Endothelial cell (in vitro differentiated cells): ENCODE data around the gene KAT7. TPM values are rescaled to one million over a fixed set of nuclear protein-coding genes. Genes with fewer than 3 reads are reported as not detected.

Experiments used
- DNase-seq: peaks from one replicate; pipeline ENCODE4 v3.0.0; 2021; ENCODE audit warnings: low spot score
- H3K27ac Mint-ChIP-seq: one replicate; pipeline ENCODE4 v1.8.0; 2021; ENCODE audit warnings: mixed read lengths, inconsistent platforms; ENCODE audit not compliant: unreplicated experiment
- H3K27me3 Mint-ChIP-seq: one replicate; pipeline ENCODE4 v1.8.0; 2021; ENCODE audit warnings: mild to moderate bottlenecking, moderate library complexity, mixed read lengths, inconsistent platforms; ENCODE audit not compliant: unreplicated experiment
- H3K36me3 Mint-ChIP-seq: one replicate; pipeline ENCODE4 v1.8.0; 2021; ENCODE audit warnings: mild to moderate bottlenecking, low read depth, mixed read lengths, inconsistent platforms; ENCODE audit not compliant: unreplicated experiment
- H3K4me1 Mint-ChIP-seq: one replicate; pipeline ENCODE4 v1.8.0; 2021; ENCODE audit warnings: mild to moderate bottlenecking, mixed read lengths, inconsistent platforms; ENCODE audit not compliant: unreplicated experiment
- H3K4me3 Mint-ChIP-seq: one replicate; pipeline ENCODE4 v1.8.0; 2021; ENCODE audit warnings: mild to moderate bottlenecking, mixed read lengths, inconsistent platforms; ENCODE audit not compliant: unreplicated experiment
- H3K9me3 Mint-ChIP-seq: one replicate; pipeline ENCODE4 v1.8.0; 2021; ENCODE audit warnings: mixed read lengths, inconsistent platforms; ENCODE audit not compliant: unreplicated experiment
- total RNA-seq: library from RNA; stranded (reverse); fragmentation: NEBNext Ultra II Directional; extraction: Animal tissue kit (Norgen Biotek cat#: 25700); gene quantifications from one replicate; pipeline ENCODE4 v1.2.1, GENCODE V29; 2021; ENCODE audit not compliant: unreplicated experiment
- TF ChIP-seq, protein P1 (sequence below): fragments of 200-600 bp; sonication (generic); IDR thresholded peaks from one replicate; pipeline ENCODE4 v1.5.0; 2021; ENCODE audit warnings: antibody characterized with exemption; ENCODE audit not compliant: unreplicated experiment

The KAT7 gene
- total RNA-seq, 1 donor from 2014 or later, result 307 TPM

- Mint-ChIP-seq H3K27ac (no peak overlapping the region), H3K36me3 (peaks cover 32% of the 10 kb centered on the region), H3K27me3 (no peaks in the 10 kb centered on the region), H3K4me1 (no peaks in the 10 kb centered on the region), H3K9me3 (no peaks in the 10 kb centered on the region), H3K4me3 (no peak overlapping the region)
- TF ChIP-seq, protein P1, sequence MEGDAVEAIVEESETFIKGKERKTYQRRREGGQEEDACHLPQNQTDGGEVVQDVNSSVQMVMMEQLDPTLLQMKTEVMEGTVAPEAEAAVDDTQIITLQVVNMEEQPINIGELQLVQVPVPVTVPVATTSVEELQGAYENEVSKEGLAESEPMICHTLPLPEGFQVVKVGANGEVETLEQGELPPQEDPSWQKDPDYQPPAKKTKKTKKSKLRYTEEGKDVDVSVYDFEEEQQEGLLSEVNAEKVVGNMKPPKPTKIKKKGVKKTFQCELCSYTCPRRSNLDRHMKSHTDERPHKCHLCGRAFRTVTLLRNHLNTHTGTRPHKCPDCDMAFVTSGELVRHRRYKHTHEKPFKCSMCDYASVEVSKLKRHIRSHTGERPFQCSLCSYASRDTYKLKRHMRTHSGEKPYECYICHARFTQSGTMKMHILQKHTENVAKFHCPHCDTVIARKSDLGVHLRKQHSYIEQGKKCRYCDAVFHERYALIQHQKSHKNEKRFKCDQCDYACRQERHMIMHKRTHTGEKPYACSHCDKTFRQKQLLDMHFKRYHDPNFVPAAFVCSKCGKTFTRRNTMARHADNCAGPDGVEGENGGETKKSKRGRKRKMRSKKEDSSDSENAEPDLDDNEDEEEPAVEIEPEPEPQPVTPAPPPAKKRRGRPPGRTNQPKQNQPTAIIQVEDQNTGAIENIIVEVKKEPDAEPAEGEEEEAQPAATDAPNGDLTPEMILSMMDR, result no peak
- DNase-seq, result no peak
Observed at GRCh38 chr17:49798182-49798581, 9.7 kb downstream of the KAT7 start.

DNA sequence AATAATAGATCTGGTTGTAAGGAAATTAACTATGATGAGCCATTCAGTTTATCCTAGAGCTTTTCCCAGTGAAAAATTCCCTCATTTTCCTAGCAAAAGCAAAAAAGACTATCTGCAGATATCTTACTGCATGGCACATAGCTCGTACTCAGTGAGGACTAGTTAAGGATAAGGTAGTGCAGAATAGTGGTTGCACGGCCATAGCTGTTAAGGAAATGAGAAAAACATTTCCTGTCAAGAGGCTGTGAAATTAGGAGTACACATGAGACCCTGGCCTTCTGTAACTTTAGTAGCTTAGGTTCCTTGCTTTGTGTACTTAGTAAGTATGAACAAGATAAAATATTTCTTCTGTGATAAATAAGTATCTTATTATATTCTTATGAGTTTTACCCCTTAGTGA lies 10.3 kb downstream of the KAT7 start:
- TF ChIP-seq, protein P1, result no peak
- H3K36me3 Mint-ChIP-seq, result peaks cover 30% of the 10 kb centered on the region
- no peak overlapping the region for H3K4me3 Mint-ChIP-seq
- H3K9me3 Mint-ChIP-seq, result no peaks in the 10 kb centered on the region
- no peak overlapping the region for H3K27ac Mint-ChIP-seq
- DNase-seq, result no peak
- no peaks in the 10 kb centered on the region for H3K4me1 Mint-ChIP-seq
- H3K27me3 Mint-ChIP-seq, result no peaks in the 10 kb centered on the region

- TF ChIP-seq, protein P1, result no peak
- no peak overlapping the region for H3K27ac Mint-ChIP-seq
- H3K27me3 Mint-ChIP-seq, result peaks cover 4% of the 10 kb centered on the region
- peaks cover 20% of the 10 kb centered on the region for H3K4me1 Mint-ChIP-seq
- no peak for DNase-seq
- H3K4me3 Mint-ChIP-seq, result no peak overlapping the region
- H3K9me3 Mint-ChIP-seq, result no peaks in the 10 kb centered on the region
- peaks cover 12% of the 10 kb centered on the region for H3K36me3 Mint-ChIP-seq
Observed at GRCh38 chr17:49809056-49809455, 20.6 kb downstream of the KAT7 start.

GRCh38 chr17:49814781-49815529 lies 26.5 kb downstream of the KAT7 start:
- Mint-ChIP-seq H3K4me3 (peak overlapping the region; percentile 97), H3K36me3 (peaks cover 23% of the 10 kb centered on the region), H3K9me3 (no peaks in the 10 kb centered on the region), H3K4me1 (peaks cover 44% of the 10 kb centered on the region), H3K27ac (peak overlapping the region; percentile 99), H3K27me3 (peaks cover 2% of the 10 kb centered on the region)
- no peak for DNase-seq
- TF ChIP-seq, protein P1, result no peak

DNA sequence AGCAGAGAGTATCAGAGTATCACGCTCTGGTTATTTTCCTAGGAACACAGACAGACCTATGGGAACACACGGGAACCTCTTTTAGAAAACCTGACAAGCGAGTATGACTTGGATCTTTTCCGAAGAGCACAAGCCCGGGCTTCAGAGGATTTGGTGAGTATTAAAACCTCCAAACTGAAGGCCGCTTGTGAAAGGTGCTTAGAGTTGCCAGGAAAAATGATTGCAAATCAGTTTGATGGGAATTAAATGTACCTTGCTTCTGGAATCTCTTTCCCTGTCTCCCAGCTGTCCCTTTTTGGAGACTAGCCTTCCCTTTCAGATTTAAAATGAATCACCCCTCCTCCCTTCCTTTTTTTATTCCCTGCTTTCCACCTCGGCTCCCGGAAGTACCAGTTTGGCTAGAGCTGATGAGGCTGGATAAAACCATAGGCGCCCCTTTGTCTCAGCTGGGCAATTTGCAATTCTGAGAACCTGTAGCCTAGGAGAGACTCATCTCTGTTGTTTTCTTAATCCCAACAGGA lies 27.3 kb downstream of the KAT7 start:
- Mint-ChIP-seq H3K27me3 (peaks cover 2% of the 10 kb centered on the region), H3K4me3 (peak overlapping the region; percentile 97), H3K36me3 (peaks cover 25% of the 10 kb centered on the region), H3K9me3 (no peaks in the 10 kb centered on the region), H3K27ac (peak overlapping the region; percentile 99), H3K4me1 (peaks cover 47% of the 10 kb centered on the region)
- DNase-seq, result no peak
- TF ChIP-seq, protein P1, result no peak
